ENCODE measurements around the gene CCDC24.

DNA sequence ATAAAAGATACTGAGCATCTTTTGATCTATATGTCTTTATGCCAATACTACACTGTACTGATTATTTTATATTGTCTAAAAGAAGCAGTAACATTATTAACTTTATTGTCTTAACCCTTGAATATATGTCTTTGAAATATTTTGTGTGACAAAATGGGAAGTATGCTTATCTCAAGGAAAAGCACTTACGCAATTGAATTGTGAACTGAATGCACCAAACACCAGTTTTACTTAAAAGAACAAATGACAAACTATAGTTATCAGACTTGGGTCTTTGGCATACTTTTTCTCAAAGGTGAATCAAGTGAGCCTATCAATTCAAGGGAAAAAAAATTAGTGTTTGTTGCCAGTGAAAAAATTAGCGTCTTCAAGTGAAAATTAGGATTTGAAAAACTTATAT lies 49.0 kb downstream of the CCDC24 start:
- TF ChIP-seq POLR2A (IDR thresholded peaks at IDR 0.05) = no peak
- TF ChIP-seq, protein P1, sequence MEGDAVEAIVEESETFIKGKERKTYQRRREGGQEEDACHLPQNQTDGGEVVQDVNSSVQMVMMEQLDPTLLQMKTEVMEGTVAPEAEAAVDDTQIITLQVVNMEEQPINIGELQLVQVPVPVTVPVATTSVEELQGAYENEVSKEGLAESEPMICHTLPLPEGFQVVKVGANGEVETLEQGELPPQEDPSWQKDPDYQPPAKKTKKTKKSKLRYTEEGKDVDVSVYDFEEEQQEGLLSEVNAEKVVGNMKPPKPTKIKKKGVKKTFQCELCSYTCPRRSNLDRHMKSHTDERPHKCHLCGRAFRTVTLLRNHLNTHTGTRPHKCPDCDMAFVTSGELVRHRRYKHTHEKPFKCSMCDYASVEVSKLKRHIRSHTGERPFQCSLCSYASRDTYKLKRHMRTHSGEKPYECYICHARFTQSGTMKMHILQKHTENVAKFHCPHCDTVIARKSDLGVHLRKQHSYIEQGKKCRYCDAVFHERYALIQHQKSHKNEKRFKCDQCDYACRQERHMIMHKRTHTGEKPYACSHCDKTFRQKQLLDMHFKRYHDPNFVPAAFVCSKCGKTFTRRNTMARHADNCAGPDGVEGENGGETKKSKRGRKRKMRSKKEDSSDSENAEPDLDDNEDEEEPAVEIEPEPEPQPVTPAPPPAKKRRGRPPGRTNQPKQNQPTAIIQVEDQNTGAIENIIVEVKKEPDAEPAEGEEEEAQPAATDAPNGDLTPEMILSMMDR (IDR thresholded peaks at IDR 0.05) = no peak

Data from Peyer's patch (tissue), 4 donors.